HG03558 (cell line): ENCODE results near the gene GSTO2.
"Not testable (repeated sequence)": the region's sequence is repeated elsewhere in the genome, so short reads cannot be mapped to it uniquely, and the experiment has no call there.

Source experiments
- ATAC-seq: cut with Tn5 transposase; IDR thresholded peaks from one replicate; pipeline ENCODE4 v1.9.1; 2021; ENCODE audit warnings: moderate number of reproducible peaks; ENCODE audit not compliant: unreplicated experiment; ENCODE audit errors: extremely low read depth

Gene GSTO2

DNA sequence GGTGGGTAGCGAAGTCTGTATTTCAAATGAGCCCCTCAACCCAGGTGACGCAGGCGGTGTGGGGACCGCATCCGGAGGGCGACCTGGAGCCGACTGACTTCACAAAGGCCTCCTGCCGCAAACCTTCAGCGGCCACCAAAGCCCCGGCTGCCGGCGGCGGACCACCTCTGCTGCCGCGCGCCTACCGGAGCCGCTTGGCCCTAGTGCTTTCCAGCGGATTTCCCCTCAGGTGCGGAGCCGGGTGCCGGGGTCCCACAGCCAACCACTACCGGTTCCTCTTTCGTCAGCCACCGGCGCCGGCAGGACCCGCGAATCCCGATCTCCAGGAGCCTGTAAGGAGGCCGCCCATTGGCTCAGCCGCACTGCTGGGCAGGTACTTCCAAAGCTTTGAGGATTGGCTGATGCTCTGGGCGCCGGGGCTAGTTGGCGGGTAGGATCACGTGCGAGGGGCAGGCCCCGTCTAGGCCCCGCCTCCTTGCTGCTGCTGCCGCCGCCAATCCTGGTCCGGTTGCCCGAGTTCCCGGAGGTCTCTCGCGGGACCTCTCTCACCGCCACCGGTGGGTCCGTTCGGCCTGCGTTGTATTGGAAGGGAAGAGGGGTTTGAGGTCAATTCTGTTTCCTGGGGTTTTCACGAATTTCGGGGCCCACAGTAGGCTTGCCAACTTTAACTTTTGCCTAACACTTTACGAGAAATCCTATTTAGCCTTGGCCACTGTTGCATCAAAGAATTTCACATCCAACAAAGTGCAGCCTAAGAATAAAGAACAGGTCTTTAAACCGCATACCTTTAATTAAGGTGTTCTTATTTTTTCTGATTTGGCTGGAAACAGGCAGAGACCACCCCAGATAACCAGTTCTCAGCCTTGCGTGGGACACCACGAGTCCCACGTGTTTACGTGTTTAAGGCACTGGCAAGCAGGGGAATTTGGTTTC, at the start of gene GSTO2:
Gene GSTO2, plus strand, starts transcription at position 472 of the 933 bp plus-strand sequence. CDS start 5,732 bp downstream, outside the sequence.
- peak; percentile 99 for ATAC-seq

DNA sequence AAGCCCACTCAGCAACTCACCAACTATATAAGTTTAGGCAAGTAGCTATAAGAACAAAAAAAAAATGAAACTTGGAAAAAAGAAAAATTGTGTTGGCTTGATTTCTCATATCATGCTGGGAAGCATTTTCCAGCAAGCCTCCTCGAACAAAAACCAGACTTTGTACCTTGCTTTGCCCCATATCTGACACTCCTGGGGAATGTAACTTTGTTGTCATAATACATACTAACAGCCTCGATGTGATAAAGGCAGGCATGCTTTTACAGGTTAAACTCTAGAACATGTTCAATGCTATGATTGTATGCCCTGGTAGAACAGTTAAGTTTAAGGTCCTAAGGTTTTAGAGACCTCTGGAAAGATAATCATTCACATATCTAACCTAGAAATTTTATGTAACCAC, 48.5 kb upstream of the GSTO2 start:
- ATAC-seq = no peak

GRCh38 chr10:104223304-104223703, 45.7 kb upstream of the GSTO2 start:
- no peak for ATAC-seq

- no peak for ATAC-seq
Observed at GRCh38 chr10:104230490-104230889, 38.5 kb upstream of the GSTO2 start.

DNA sequence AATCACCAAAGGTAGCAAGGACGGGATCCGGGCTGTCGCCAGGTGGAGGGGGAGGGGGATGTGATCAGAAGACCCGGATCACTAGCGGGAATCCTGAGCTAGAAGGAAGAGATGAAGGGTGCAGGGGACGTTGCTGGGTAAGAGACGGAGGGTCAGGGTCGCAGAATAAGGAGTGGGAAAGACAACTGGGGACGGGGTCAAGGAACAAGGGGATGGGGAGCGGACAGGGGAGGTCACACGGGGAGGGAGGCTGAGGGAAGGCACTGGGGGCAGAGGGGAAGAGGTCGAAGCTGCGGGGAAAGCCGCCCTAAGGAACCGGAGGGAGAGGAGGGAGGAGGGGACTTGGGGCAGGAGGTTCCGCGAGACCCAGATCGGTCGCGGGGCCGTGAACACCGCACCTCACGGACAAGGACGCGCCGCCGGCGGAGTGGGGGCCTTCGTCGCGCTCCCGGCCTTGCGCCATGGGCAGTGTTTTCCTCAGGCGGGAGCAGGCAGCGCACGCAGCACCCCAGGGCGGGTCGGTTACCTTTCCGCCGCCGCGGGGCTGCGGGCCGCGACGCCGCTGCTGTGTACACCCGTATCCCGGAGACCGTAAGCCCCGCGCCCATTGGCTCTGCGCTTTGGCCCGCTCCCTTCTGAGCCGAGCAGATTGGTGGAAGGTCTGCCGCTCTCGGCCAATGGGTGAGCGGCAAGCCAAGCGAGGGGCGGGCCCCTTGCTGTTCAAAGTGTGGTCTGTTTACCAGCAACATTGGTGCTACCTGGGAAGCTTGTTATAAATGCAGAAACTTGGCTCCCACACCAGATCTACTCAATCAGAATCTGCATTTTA, 37.0 kb upstream of the GSTO2 start, which contains the start of gene CFAP43:
Gene CFAP43, minus strand, starts transcription at position 581 of the 829 bp plus-strand sequence. Its CDS starts 118 bp downstream, at position 463.
- ATAC-seq = peak; percentile 100

DNA sequence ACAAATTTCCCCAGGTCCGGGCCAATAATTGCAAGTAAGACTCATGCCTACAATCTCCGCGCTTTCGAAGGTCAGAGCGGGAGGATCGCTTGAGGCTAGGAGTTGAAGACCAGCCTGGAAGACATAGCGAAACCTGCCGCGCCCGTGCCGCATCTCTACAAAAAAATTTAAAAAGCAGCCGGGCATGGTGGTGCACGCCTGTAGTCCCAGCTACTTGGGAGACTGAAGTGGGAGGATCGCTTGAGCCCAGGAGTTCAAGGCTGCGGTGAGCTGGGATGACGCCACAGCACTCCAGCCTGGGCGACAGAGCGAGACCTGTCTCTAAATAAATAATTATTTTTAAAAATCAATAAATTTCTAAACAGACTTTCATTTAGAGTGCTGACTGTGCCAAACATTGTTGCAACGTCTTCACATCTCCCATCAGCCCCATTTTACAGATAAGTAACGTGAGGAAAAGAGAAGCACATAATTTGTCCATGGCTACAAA, 36.3 kb upstream of the GSTO2 start:
- ATAC-seq = no peak

- ATAC-seq = no peak
Observed at GRCh38 chr10:104233817-104234216, 35.2 kb upstream of the GSTO2 start.

DNA sequence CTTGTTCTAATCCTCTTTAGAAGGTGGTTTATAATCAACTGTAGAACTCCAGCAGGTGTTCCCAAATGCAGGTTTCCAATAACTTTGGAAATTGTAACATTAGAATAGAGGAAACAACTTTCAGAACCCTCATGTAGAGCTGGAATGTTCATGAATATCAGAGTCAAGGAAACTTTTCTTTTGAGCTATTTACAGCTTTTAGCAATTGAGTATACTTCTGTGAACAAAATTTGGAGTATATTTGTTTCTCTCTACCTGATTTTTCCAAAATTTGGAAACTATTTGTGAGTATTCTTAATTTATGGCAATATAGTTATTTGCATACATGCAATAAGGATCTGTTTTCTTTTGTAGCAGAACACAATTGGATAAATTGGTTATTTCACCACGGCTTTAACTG, 34.0 kb upstream of the GSTO2 start:
- ATAC-seq = no peak

GRCh38 chr10:104235801-104236200, 33.2 kb upstream of the GSTO2 start:
- ATAC-seq = no peak

DNA sequence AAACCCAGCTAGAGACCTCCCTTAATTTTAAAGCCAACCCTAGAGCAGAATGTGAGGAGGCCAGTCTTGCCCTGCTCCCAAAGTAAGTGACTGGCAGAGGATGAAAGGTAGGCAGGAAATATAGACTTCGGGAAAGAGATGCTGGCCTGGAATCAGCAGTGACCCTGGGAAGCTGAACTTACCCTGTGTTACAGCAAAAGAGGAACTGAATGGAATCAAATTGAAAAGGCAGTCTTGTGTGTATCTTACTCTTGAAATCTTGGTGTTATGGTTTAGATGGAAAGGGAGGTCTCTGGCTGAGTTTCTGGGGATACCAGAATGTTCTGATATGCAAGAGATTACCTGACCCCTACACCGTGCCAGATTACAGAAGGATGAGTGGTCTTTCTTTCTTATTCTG, 28.9 kb upstream of the GSTO2 start:
- ATAC-seq = no peak

DNA sequence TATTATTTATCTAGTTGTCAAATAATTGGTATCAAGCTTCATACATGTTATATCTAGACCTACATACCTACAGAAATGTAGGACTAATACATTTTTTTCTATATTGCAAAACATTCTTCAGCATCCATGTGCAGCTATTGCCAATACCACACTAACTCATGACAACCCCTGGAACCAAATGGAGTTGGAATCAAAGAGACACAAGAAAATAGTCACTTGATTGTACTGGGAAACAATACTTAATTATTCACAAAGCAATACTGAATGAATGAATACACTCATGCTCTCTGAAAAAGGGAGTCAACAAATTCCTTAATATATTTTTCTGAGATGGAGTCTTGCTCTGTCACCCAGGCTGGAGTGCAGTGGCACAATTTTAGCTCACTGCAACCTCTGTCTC, 26.4 kb upstream of the GSTO2 start:
- no peak for ATAC-seq

DNA sequence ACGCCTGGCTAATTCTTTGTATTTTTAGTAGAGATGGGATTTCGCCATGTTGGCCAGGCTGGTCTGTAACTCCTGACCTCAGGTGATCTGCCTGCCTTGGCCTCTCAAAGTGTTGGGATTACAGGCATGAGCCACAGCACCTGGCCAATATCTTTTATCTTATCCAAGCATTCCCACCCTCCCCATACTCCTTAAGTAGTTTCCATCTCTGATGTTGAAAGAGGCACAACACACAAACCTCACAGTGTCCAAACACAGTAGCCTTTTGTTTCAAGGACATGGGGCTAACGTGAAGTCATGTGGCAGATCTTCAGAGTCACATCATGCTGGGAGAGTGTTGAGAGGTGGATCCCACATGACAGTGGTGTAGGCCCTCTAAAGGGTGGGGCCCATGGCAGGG, 26.0 kb upstream of the GSTO2 start:
- not testable (repeated sequence) for ATAC-seq

GRCh38 chr10:104243512-104243911, 25.5 kb upstream of the GSTO2 start:
- no peak for ATAC-seq

DNA sequence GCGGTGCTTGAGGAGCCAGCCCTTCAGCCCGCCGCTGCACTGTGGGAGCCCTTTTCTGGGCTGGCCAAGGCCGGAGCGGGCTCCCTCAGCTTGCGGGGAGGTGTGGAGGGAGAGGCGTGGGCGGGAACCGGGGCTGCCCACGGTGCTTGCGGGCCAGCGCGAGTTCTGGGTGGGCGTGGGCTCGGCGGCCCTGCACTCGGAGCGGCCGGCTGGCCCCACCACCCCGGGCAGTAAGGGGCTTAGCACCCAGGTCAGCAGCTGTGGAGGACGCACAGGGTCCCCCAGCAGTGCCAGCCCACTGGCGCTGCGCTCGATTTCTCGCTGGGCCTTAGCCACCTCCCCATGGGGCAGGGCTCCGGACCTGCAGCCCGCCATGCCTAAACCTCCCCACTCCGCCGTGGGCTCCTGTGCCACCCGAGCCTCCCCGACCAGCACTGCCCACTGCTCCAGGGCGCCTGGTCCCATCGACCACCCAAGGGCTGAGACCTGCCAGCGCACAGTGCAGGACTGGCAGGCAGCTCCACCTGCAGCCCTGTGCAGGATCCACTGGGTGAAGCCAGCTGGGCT, 23.8 kb upstream of the GSTO2 start:
- ATAC-seq = no peak

DNA sequence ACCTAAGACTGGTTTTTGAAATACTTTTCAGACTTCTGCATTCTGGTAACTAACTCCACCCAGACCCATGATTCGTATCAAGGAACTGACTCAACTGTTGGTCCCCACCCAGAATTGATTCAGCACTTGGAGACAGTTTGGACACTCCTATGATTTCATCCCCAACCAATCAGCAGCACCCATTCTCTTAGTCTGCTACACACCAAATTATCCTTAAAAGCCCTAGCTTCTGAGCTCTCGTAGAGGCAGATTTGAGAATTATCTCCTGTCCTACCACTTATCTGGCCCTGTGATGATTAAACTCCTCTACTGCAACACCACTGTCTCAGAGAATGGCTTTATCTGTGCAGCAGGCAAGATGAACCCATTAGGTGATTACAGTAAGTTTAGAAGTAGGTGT, 22.0 kb upstream of the GSTO2 start:
- ATAC-seq = no peak

DNA sequence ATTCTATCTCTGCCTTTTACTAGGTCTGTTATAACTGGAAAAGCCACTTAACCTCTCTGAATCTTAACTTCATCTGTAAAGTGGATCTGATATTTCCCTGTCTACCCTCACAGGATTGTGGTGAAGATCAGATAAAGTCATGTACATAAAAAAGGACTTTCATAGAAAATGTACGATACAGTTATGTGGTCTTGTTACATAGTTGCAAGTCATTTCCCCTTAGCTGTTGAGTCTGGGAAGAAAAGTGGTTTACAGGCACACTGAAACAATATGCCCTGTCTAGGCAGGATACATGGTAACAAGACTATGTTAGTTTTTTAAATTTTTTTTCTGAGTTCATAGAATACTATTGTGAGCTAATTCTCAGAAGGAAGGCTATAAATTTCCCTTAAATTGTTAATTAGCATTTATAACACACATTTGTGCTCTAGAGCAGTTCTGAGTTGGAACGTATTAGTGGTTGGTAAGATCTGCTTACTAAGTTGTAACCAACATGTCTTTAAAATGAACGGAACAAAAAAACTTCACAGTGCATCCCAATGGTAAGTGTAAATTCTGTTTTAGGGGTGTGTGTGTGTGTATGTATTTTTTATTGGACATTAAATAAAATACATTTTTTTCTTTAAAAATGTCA, 21.4 kb upstream of the GSTO2 start:
- no peak for ATAC-seq

DNA sequence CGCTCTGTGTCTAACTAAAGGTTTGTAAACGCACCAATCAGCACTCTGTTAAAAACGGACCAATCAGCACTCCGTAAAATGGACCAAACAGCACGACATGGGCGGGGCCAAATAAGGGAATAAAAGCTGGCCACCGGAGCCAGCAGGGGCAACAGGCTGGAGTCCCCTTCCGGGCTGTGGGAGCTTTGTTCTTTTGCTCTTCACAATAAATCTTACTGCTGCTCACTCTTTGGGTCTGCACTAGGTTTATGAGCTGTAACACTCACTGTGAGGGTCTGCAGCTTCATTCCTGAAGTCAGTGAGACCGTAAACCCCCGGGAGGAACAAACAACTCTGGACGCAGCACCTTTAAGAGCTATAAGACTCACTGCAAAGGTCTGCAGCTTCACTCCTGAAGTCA, 20.1 kb upstream of the GSTO2 start:
- not testable (repeated sequence) for ATAC-seq

- ATAC-seq = no peak
Observed at GRCh38 chr10:104250371-104250770, 18.6 kb upstream of the GSTO2 start.

GRCh38 chr10:104251443-104251842, 17.5 kb upstream of the GSTO2 start:
- no peak for ATAC-seq

DNA sequence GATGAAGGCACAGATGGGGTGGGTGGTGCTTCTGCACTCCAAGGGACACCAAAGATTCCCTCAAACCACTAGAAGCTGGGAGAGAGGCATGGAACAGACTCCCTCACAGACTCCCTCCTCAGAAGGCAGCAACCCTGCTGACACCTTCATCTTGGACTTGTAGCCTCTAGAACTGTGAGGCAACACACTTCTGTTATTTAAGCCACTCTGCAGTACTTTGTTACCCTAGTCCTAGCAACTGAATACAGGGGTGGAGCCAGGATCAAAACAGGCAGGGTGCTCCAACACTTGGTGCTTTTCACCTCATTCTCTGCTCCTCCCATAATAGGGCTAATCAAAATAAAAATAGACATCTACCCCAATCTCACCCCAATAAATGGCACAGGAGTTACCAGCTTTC, 16.6 kb upstream of the GSTO2 start:
- no peak for ATAC-seq
